ENCODE results near the gene LANCL1.
"Not testable (repeated sequence)": the region's sequence is repeated elsewhere in the genome, so short reads cannot be mapped to it uniquely, and the experiment has no call there.

LANCL1 gene

GRCh38 chr2:210458395-210458794 lies 18.2 kb downstream of the LANCL1 start:
- no peak for DNase-seq

GRCh38 chr2:210456571-210456970 lies 20.0 kb downstream of the LANCL1 start:
- peak; percentile 78 for DNase-seq

- no peak for DNase-seq
These were observed 22.2 kb downstream of the LANCL1 start for GRCh38 chr2:210454336-210454735.

- DNase-seq: no peak
These were observed 24.4 kb downstream of the LANCL1 start for GRCh38 chr2:210452194-210452593.

- not testable (repeated sequence) for DNase-seq
These were observed 25.6 kb downstream of the LANCL1 start for GRCh38 chr2:210450942-210451341.

GRCh38 chr2:210445732-210446131 lies 30.8 kb downstream of the LANCL1 start:
- DNase-seq: no peak

- peak; percentile 25 for DNase-seq
These were observed 31.3 kb downstream of the LANCL1 start for GRCh38 chr2:210445116-210445707.

GRCh38 chr2:210443527-210443926 lies 33.0 kb downstream of the LANCL1 start:
- DNase-seq: no peak

- DNase-seq: no peak
These were observed 33.7 kb downstream of the LANCL1 start for GRCh38 chr2:210442878-210443277.

- DNase-seq: no peak
These were observed 34.1 kb downstream of the LANCL1 start for GRCh38 chr2:210442457-210442856.

GRCh38 chr2:210440206-210440605 lies 36.4 kb downstream of the LANCL1 start:
- DNase-seq: peak; percentile 53

GRCh38 chr2:210435439-210435838 lies 41.1 kb downstream of the LANCL1 start:
- DNase-seq: no peak

- no peak for DNase-seq
These were observed 43.9 kb downstream of the LANCL1 start for GRCh38 chr2:210432633-210433032.

- DNase-seq: no peak
These were observed 47.0 kb downstream of the LANCL1 start for GRCh38 chr2:210429403-210430137.

GRCh38 chr2:210428393-210429179 lies 48.0 kb downstream of the LANCL1 start:
- no peak for DNase-seq

GRCh38 chr2:210427309-210427708 lies 49.2 kb downstream of the LANCL1 start:
- not testable (repeated sequence) for DNase-seq

- DNase-seq: no peak
These were observed 54.2 kb downstream of the LANCL1 start for GRCh38 chr2:210422366-210422765.

GRCh38 chr2:210421916-210422315 lies 54.6 kb downstream of the LANCL1 start:
- no peak for DNase-seq

GRCh38 chr2:210412660-210413059 lies 63.9 kb downstream of the LANCL1 start:
- no peak for DNase-seq

GRCh38 chr2:210410542-210410941 lies 66.0 kb downstream of the LANCL1 start:
- DNase-seq: no peak

GRCh38 chr2:210399440-210400041 lies 77.0 kb downstream of the LANCL1 start:
- peak; percentile 1 for DNase-seq

- no peak for DNase-seq
These were observed 84.1 kb downstream of the LANCL1 start for GRCh38 chr2:210392469-210392881.

- no peak for DNase-seq
These were observed 86.7 kb downstream of the LANCL1 start for GRCh38 chr2:210389856-210390255.

All from NCI-H748 treated with DMSO at 0.1 percent for 48 hours (cell line).